BE2C (cell line): ENCODE measurements around the gene REM2.

ENCODE experiments used
- DNase-seq: peaks from one replicate; pipeline ENCODE4 v3.0.0-alpha.2; 2020
- H3K27me3 ChIP-seq: fragments of 250-450 bp; sonication (Bioruptor Pico); 2 replicates; pipeline ENCODE4 v1.5.1; 2020; ENCODE audit warnings: mild to moderate bottlenecking
- H3K36me3 ChIP-seq: fragments of 250-450 bp; sonication (Bioruptor Pico); 2 replicates; pipeline ENCODE4 v1.5.1; 2020; ENCODE audit warnings: mild to moderate bottlenecking
- H3K4me1 ChIP-seq: fragments of 250-450 bp; sonication (Bioruptor Pico); 2 replicates; pipeline ENCODE4 v1.5.1; 2020
- H3K4me3 ChIP-seq: 2 replicates; pipeline ENCODE4 v1.5.1; 2011; ENCODE audit warnings: low read depth, low read length
- H3K9me3 ChIP-seq: fragments of 250-450 bp; sonication (Bioruptor Pico); 2 replicates; pipeline ENCODE4 v1.5.1; 2020
- CTCF ChIP-seq: IDR thresholded peaks from 2 replicates; pipeline ENCODE4 v1.5.1; 2012; ENCODE audit warnings: mild to moderate bottlenecking, low read depth, low read length

REM2 gene

DNA sequence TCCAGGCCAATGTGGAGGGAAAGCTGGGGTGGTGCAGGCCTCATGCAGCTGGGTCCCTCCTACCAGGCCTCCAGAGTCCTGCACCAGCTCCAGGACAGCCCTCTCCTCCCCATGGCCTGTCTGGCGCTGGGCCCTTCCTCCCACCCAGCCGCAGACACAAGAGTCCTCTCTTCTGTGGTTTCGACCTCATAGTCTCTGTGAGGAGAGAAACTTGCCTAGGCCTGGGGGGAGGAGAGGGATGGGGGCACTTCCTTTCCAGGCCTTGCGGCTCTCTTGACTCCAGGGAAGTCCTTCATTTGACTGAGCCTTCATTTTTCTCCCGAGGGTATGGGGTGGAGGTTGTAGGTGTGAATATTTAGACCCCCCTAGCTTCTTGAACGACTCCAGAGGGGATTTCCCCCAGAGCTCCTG, 44.4 kb upstream of the REM2 start:
- no peak for TF ChIP-seq CTCF
- H3K36me3 ChIP-seq = peaks cover 8% of the 10 kb centered on the region
- no peaks in the 10 kb centered on the region for H3K9me3 ChIP-seq
- H3K4me3 ChIP-seq = no peak overlapping the region
- H3K27me3 ChIP-seq = peaks cover 17% of the 10 kb centered on the region
- no peak for DNase-seq
- H3K4me1 ChIP-seq = no peaks in the 10 kb centered on the region

GRCh38 chr14:22839159-22839779, 43.8 kb upstream of the REM2 start:
- H3K27me3 ChIP-seq = peaks cover 17% of the 10 kb centered on the region
- peaks cover 1% of the 10 kb centered on the region for H3K36me3 ChIP-seq
- DNase-seq = no peak
- no peak overlapping the region for H3K4me3 ChIP-seq
- no peaks in the 10 kb centered on the region for H3K9me3 ChIP-seq
- no peak for TF ChIP-seq CTCF
- no peaks in the 10 kb centered on the region for H3K4me1 ChIP-seq

GRCh38 chr14:22841311-22841710, 41.7 kb upstream of the REM2 start:
- no peak for TF ChIP-seq CTCF
- no peak for DNase-seq
- Histone ChIP-seq H3K4me1 (no peaks in the 10 kb centered on the region), H3K9me3 (no peaks in the 10 kb centered on the region), H3K27me3 (peaks cover 17% of the 10 kb centered on the region), H3K36me3 (no peaks in the 10 kb centered on the region), H3K4me3 (no peak overlapping the region)

DNA sequence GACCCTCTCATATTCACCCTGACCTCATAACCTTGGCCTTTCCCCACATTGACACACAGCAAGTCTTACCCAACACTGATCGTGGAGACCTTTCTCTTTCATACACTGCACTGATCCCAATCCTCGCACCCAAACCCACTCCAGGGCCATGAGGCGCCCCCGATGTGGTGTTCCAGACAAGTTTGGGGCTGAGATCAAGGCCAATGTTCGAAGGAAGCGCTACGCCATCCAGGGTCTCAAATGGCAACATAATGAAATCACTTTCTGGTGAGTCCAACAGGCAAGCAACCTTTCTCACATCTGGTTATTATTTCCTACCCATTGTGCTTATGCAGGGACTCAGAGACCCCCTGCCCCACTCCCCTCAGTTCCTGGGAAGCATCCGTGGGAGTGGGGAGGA, 41.3 kb upstream of the REM2 start:
- H3K9me3 ChIP-seq = no peaks in the 10 kb centered on the region
- no peak overlapping the region for H3K4me3 ChIP-seq
- no peak for DNase-seq
- no peaks in the 10 kb centered on the region for H3K36me3 ChIP-seq
- TF ChIP-seq CTCF = no peak
- peaks cover 13% of the 10 kb centered on the region for H3K27me3 ChIP-seq
- H3K4me1 ChIP-seq = no peaks in the 10 kb centered on the region

DNA sequence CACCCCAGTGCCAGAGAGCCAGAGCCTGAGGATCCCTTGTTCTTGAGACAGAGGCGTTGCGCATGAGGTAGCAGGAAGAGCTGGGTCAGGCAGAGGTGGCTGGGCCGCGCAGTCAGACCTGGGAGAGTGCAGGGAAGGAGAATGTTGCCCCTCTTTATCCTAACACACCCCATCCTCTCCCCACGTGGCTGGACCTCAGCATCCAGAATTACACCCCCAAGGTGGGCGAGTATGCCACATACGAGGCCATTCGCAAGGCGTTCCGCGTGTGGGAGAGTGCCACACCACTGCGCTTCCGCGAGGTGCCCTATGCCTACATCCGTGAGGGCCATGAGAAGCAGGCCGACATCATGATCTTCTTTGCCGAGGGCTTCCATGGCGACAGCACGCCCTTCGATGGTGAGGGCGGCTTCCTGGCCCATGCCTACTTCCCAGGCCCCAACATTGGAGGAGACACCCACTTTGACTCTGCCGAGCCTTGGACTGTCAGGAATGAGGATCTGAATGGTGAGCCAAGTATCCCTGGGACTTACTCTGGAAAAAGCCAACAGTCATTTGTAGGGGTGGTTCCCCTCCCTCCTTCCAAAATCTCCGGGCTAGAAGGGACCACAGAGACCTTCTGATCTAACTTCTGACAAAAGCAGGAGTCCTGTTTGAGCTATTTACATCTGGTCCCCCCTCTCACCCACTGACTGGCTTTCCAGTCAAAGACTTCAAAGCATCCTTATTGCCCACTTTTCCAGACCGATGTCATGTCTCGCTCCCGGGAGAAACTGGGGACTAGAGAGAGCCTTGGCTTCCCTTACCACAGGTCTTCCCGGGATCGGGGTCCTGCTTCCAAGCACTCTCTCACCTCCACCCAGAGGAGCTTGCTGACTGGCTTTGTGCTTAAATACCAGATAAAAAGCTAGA, 40.6 kb upstream of the REM2 start:
- Histone ChIP-seq H3K27me3 (peaks cover 6% of the 10 kb centered on the region), H3K4me3 (no peak overlapping the region), H3K4me1 (no peaks in the 10 kb centered on the region), H3K36me3 (no peaks in the 10 kb centered on the region), H3K9me3 (no peaks in the 10 kb centered on the region)
- DNase-seq = no peak
- no peak for TF ChIP-seq CTCF
